Ovary (tissue), 9 donors: ENCODE measurements around the gene OR10G3. TPM values are rescaled to one million over a fixed set of nuclear protein-coding genes. Genes with fewer than 3 reads are reported as not detected.

Experiments used
- DNase-seq, 5 donors: peaks; one replicate each; pipeline ENCODE4 v3.0.0-alpha.2; 2019 to 2020
- H3K27ac ChIP-seq, 2 donors: fragments of 200-600 bp; one replicate each; pipeline versions ENCODE4 v1.5.1 to v1.8.0; 2019 to 2022
- H3K27me3 ChIP-seq: fragments of 200-600 bp; one replicate; pipeline ENCODE4 v1.8.0; 2022
- H3K36me3 ChIP-seq: fragments of 200-600 bp; sonication (generic); one replicate; pipeline ENCODE4 v1.5.1; 2019
- H3K4me1 ChIP-seq: one replicate; pipeline ENCODE4 v1.8.1; 2013; ENCODE audit warnings: mild to moderate bottlenecking, moderate library complexity; ENCODE audit not compliant: insufficient read depth
- H3K4me3 ChIP-seq: fragments of 200-600 bp; sonication (generic); one replicate; pipeline ENCODE4 v1.5.1; 2017
- H3K9me3 ChIP-seq, 2 donors: fragments of 200-600 bp in 1 of 2; sonication (generic) in 1 of 2; one replicate each; pipeline versions ENCODE4 v1.5.1 to v1.8.1; 2013 to 2019; ENCODE audit warnings: mild to moderate bottlenecking in 1 of 2, moderate library complexity in 1 of 2
- EP300 ChIP-seq: sonication (generic); formaldehyde crosslinking; IDR thresholded peaks from one replicate; pipeline ENCODE4 v1.6.1; 2017; ENCODE audit warnings: antibody characterized with exemption
- POLR2A ChIP-seq: fragments of 450-650 bp; IDR thresholded peaks from one replicate; pipeline ENCODE4 v1.6.1; 2017; ENCODE audit warnings: antibody characterized with exemption, mild to moderate bottlenecking, moderate library complexity
- WGBS, 3 donors: extraction: QIAGEN DNeasy Blood & Tissue Kit in 1 of 3; methylation state at CpG; one replicate each; pipeline versions ENCODE4 v1.1.5 to v1.1.7; 2013 to 2017; 5-methylcytosine and 5-hydroxymethylcytosine counted together
- intact Hi-C, 4 donors: fragments of 100-400 bp; cut with DNase I; formaldehyde crosslinking; loops; one replicate each; pipeline versions ENCODE4 v1.11.0 to v1.15.1; 2022 to 2023
- polyA plus RNA-seq, 2 donors: library from polyadenylated mRNA; stranded (reverse); fragments of 200-250 nt in 1 of 2; fragments of 350-450 nt in 1 of 2; fragmentation: Illumina TruSeq in 1 of 2; extraction: RNeasy Lipid Tissue Mini Kit (QIAGEN cat#74804) in 1 of 2; gene quantifications; one replicate each; pipeline ENCODE4 v1.2.3, GENCODE V29; 2013 to 2014
- total RNA-seq, 7 donors: library from RNA; depleted of rRNA in 2 of 7; stranded (reverse); fragments of >200 nt in 2 of 7; fragmentation: NEBNext Ultra II Directional in 3 of 7; extraction: Animal tissue kit (Norgen Biotek cat#: 25700) in 3 of 7; gene quantifications; one replicate each; pipeline versions ENCODE4 v1.1.0 to v1.2.4, GENCODE V29; 2016 to 2023
- TF ChIP-seq, protein P1 (sequence below), 3 donors: fragments of 450-650 bp in 2 of 3; fragments of 200-600 bp in 1 of 3; IDR thresholded peaks; one replicate each; pipeline versions ENCODE4 v1.5.1 to v1.8.0; 2016 to 2022; ENCODE audit warnings: antibody characterized with exemption in 3 of 3, mild to moderate bottlenecking in 1 of 3
- donor health status: DM: no; HTN: no; CAD: no; lungs with moderate emphysema.
- donor health status: DM: no; HTN: no; CAD: no.
- donor health status: Bipolar disorder and iron deficiency.
- donor health status: DM: yes; HTN: yes; CAD: no.
- donor health status: DM: no; HTN: no; CAD: no.
- donor health status: DM: yes; HTN: yes; CAD: no.

The OR10G3 gene
- total and polyA plus RNA-seq, 9 donors, result not detected

DNA sequence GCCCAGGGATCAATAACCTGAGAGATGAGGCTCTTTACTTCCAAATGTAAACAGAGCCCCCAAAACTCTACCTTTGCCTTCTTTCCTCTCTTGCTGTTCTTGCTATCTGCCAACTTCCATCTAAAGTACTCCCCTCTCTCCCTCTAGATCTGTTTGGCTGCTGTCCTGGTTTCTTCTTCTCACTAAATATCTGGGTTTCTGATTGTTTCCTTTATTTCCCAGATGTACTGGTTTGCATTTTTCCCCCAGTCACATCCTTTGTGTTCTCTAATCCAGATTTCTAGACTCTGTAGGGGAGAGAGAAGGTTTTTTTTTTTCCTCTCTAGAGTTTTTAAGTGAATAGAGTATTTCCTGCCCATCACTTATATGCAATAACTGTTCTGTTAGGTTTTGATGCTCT is 46.6 kb downstream of the OR10G3 start:
- no peaks in the 10 kb centered on the region for H3K27me3 ChIP-seq
- TF ChIP-seq POLR2A (no peak), EP300 (no peak)
- TF ChIP-seq, protein P1, sequence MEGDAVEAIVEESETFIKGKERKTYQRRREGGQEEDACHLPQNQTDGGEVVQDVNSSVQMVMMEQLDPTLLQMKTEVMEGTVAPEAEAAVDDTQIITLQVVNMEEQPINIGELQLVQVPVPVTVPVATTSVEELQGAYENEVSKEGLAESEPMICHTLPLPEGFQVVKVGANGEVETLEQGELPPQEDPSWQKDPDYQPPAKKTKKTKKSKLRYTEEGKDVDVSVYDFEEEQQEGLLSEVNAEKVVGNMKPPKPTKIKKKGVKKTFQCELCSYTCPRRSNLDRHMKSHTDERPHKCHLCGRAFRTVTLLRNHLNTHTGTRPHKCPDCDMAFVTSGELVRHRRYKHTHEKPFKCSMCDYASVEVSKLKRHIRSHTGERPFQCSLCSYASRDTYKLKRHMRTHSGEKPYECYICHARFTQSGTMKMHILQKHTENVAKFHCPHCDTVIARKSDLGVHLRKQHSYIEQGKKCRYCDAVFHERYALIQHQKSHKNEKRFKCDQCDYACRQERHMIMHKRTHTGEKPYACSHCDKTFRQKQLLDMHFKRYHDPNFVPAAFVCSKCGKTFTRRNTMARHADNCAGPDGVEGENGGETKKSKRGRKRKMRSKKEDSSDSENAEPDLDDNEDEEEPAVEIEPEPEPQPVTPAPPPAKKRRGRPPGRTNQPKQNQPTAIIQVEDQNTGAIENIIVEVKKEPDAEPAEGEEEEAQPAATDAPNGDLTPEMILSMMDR (IDR thresholded peaks at IDR 0.05), result no peak

GRCh38 chr14:21529515-21529914 is 50.4 kb downstream of the OR10G3 start:
- intact Hi-C loops, result no loop called here
- TF ChIP-seq POLR2A (no peak), EP300 (no peak)
- TF ChIP-seq, protein P1 (IDR thresholded peaks at IDR 0.05), result no peak
- H3K4me1 ChIP-seq, result peaks cover 4% of the 10 kb centered on the region
- no peaks in the 10 kb centered on the region for H3K36me3 ChIP-seq
- no peaks in the 10 kb centered on the region for H3K9me3 ChIP-seq
- H3K27me3 ChIP-seq, result no peaks in the 10 kb centered on the region
- no peak overlapping the region for H3K4me3 ChIP-seq
- WGBS, 3 donors, result 94 to 100% (median 98%) methylated on average over 1 of the region's 1 CpG
- no peak for DNase-seq
- H3K27ac ChIP-seq, result no peak overlapping the region

More for the DNA sequence above, 46.6 kb downstream of the OR10G3 start:
- intact Hi-C loops, result no loop called here
- H3K36me3 ChIP-seq, result no peaks in the 10 kb centered on the region
- peaks cover 2% of the 10 kb centered on the region for H3K4me1 ChIP-seq
- H3K4me3 ChIP-seq, result no peak overlapping the region
- no peak for DNase-seq
- H3K9me3 ChIP-seq, result no peaks in the 10 kb centered on the region
- no peak overlapping the region for H3K27ac ChIP-seq

DNA sequence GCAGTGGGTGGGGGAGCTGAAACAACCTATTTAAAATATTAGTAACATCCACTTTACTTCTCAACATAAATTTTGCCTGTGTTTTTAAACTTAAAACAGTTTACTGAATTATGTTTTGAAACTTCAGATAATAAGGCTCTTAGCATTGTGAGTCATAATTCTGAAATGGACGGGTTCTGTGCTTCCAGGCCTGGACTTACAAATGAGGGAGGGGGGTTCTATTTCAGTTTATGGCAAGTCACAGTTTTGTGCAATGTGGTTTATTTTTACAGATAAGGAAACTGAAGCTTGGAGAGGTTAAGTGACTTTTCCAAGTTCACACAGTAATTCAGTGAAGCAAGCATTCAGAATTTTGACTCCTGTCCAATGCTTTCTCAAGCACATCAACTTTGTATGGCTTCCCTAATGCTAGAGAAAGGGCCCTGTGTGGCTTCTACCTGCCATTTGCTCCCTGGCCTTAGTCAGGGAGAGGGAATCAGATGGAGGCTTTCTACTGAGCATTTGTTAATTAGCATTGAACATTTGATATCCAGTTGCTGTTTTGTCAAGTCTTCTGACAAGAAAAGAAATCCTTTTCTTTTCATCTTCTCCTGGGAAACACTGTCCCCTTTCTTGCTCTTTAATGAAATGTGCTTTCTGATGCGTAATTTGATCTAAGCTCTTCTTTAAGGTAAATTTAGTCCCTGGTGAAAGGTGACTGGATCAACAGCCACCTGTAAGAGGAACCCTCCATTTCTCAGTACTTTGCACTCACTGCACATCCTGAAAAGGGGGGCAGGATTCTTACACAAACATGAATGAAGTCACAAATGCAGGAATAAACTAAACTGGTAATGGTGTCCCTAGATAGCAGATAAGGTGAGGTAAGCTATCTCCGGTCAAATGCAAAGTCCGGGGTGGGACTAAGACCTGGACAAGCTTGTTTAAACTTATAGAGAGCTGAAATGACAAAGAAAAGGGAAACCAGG is 51.2 kb downstream of the OR10G3 start:
- no peaks in the 10 kb centered on the region for H3K27me3 ChIP-seq
- intact Hi-C loops, result no loop called here
- no peaks in the 10 kb centered on the region for H3K9me3 ChIP-seq

GRCh38 chr14:21527318-21527679 is 52.6 kb downstream of the OR10G3 start:
- WGBS, 3 donors, result 43 to 58% (median 45%) methylated on average over 1 of the region's 1 CpG
- Histone ChIP-seq H3K27me3 (no peaks in the 10 kb centered on the region), H3K27ac (no peak overlapping the region), H3K4me1 (peaks cover 4% of the 10 kb centered on the region), H3K9me3 (no peaks in the 10 kb centered on the region), H3K4me3 (no peak overlapping the region), H3K36me3 (no peaks in the 10 kb centered on the region)
- DNase-seq, result no peak
- intact Hi-C loops, result no loop called here
- TF ChIP-seq EP300 (no peak), POLR2A (no peak)
- TF ChIP-seq, protein P1 (IDR thresholded peaks at IDR 0.05), result no peak

More for the DNA sequence above, 51.2 kb downstream of the OR10G3 start:
- no peak for DNase-seq
- WGBS, 3 donors, result 72% methylated on average over 4 of the region's 4 CpGs
- TF ChIP-seq, protein P1 (IDR thresholded peaks at IDR 0.05), result no peak
- TF ChIP-seq POLR2A (no peak), EP300 (no peak)
- no peaks in the 10 kb centered on the region for H3K36me3 ChIP-seq
- H3K27ac ChIP-seq, result no peak overlapping the region
- H3K4me1 ChIP-seq, result peaks cover 4% of the 10 kb centered on the region
- H3K4me3 ChIP-seq, result no peak overlapping the region
